HepG2 (cell line): ENCODE data around the gene ECT2. TPM values are rescaled to one million over a fixed set of nuclear protein-coding genes. Genes with fewer than 3 reads are reported as not detected.
A peak's percentile ranks its signal among the peaks of the same experiment; 100 is the strongest.

Experiments
- AHDC1 ChIP-seq: sonication (generic); formaldehyde crosslinking; IDR thresholded peaks from 2 replicates; pipeline ENCODE4 v1.5.1; 2020; ENCODE audit warnings: mild to moderate bottlenecking, missing genetic modification reagents, borderline replicate concordance
- CTCF ChIP-seq: sonication (generic); formaldehyde crosslinking; IDR thresholded peaks from 2 replicates; pipeline ENCODE4 v1.5.0; 2020; ENCODE audit warnings: mild to moderate bottlenecking, missing genetic modification reagents, moderate library complexity
- KLF13 ChIP-seq: sonication (generic); formaldehyde crosslinking; IDR thresholded peaks from 2 replicates; pipeline ENCODE4 v1.4.0; 2020; ENCODE audit warnings: mild to moderate bottlenecking, missing genetic modification reagents
- NFE2 ChIP-seq: sonication (generic); formaldehyde crosslinking; IDR thresholded peaks from 2 replicates; pipeline ENCODE4 v1.4.0; 2020; ENCODE audit warnings: missing genetic modification reagents
- PBX2 ChIP-seq: IDR thresholded peaks from 2 replicates; pipeline ENCODE4 v1.6.1; 2016; ENCODE audit warnings: control low read depth
- SSRP1 ChIP-seq: IDR thresholded peaks from 2 replicates; pipeline ENCODE4 v1.6.1; 2016; ENCODE audit warnings: control low read depth
- THAP9 ChIP-seq: sonication (generic); formaldehyde crosslinking; IDR thresholded peaks from 2 replicates; pipeline ENCODE4; 2020; ENCODE audit warnings: missing genetic modification reagents, mild to moderate bottlenecking, borderline replicate concordance
- ZBTB34 ChIP-seq: sonication (generic); formaldehyde crosslinking; IDR thresholded peaks from 2 replicates; pipeline ENCODE4 v1.8.0; 2022; ENCODE audit warnings: mild to moderate bottlenecking, missing genetic modification reagents
- ZNF253 ChIP-seq: sonication (generic); formaldehyde crosslinking; IDR thresholded peaks from 2 replicates; pipeline ENCODE4 v1.8.0; 2022; ENCODE audit warnings: mild to moderate bottlenecking, missing genetic modification reagents, borderline replicate concordance
- ZNF710 ChIP-seq: sonication (generic); formaldehyde crosslinking; IDR thresholded peaks from 2 replicates; pipeline ENCODE4 v1.5.0; 2020; ENCODE audit warnings: mild to moderate bottlenecking, missing genetic modification reagents, borderline replicate concordance
- polyA plus RNA-seq, 8 experiments: library from polyadenylated mRNA; depleted of rRNA in 3 of 8; stranded (reverse) in 7 of 8; unstranded in 1 of 8; fragments of >200 nt; fragmentation: Illumina TruSeq in 4 of 8; extraction: Trizol in 4 of 8; gene quantifications; 2 replicates each; pipeline versions ENCODE4 v1.2.1 to v1.2.3, GENCODE V29; 2011 to 2016; ENCODE audit warnings: low read depth in 4 of 8, missing spikeins in 1 of 8, mixed read lengths in 1 of 8; ENCODE audit not compliant: insufficient read depth in 1 of 8
- total RNA-seq, 5 experiments: library from RNA; depleted of rRNA; stranded (reverse); fragments of >200 nt; fragmentation: Illumina TruSeq; extraction: Trizol; gene quantifications; 2 replicates each; pipeline ENCODE4 v1.2.3, GENCODE V29; 2016; ENCODE audit warnings: low read depth in 1 of 5

The ECT2 gene
- total and polyA plus RNA-seq, 2 of the 13 experiments (the other 11 are each of a cell fraction or from before 2014, with no cell fraction given) = 21.6 to 52.0 TPM

GRCh38 chr3:172710664-172711453 is 39.7 kb upstream of the ECT2 start, which contains the start of gene NCEH1 (continued):
- TF ChIP-seq CTCF (CRISPR knock-in tag) (peak; percentile 96), ZBTB34 (no peak; the same call in 1 of the 2 replicates), ZNF710 (CRISPR knock-in tag) (peak; percentile 80; the same call in 1 of the 2 replicates), KLF13 (CRISPR knock-in tag) (no peak), NFE2 (no peak), SSRP1 (CRISPR knock-in tag) (peak; percentile 44; the same call in 1 of the 2 replicates), AHDC1 (peak; percentile 60; the same call in 1 of the 2 replicates), ZNF253 (no peak), PBX2 (no peak), THAP9 (CRISPR knock-in tag) (peak; percentile 68; the same call in 1 of the 2 replicates)
